ENCODE measurements around the gene BRF1. TPM values are rescaled to one million over a fixed set of nuclear protein-coding genes. Genes with fewer than 3 reads are reported as not detected.
A peak's percentile ranks its signal among the peaks of the same experiment; 100 is the strongest.

The BRF1 gene
- total RNA-seq, 1 donor = 28.8 TPM

DNA sequence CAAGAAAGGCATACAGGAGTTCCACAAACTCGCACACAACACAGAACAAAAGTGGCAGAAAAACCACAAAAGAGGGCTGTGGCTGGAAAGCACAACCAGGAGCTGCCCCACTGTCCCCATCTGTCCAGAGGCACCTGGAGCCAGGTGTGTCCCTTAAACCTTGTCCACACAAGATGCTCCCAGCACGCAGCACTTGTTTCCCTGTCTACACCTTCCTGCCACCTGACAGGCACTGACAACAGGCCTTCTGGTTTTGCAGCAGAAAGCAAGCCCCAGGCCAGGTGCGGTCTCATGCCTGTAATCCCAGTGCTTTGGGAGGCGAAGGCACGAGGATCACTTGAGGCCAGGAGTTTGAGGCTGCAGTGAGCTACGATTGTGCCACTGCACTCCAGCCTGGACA lies 48.9 kb downstream of the BRF1 start:
- TF ChIP-seq, protein P1, sequence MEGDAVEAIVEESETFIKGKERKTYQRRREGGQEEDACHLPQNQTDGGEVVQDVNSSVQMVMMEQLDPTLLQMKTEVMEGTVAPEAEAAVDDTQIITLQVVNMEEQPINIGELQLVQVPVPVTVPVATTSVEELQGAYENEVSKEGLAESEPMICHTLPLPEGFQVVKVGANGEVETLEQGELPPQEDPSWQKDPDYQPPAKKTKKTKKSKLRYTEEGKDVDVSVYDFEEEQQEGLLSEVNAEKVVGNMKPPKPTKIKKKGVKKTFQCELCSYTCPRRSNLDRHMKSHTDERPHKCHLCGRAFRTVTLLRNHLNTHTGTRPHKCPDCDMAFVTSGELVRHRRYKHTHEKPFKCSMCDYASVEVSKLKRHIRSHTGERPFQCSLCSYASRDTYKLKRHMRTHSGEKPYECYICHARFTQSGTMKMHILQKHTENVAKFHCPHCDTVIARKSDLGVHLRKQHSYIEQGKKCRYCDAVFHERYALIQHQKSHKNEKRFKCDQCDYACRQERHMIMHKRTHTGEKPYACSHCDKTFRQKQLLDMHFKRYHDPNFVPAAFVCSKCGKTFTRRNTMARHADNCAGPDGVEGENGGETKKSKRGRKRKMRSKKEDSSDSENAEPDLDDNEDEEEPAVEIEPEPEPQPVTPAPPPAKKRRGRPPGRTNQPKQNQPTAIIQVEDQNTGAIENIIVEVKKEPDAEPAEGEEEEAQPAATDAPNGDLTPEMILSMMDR (IDR thresholded peaks at IDR 0.05; ENCODE audit: insufficient read depth, low read length) = no peak
- no peak for DNase-seq (ENCODE audit: low read depth)
- no peak overlapping the region for H3K4me3 ChIP-seq (ENCODE audit: low read depth, low read length)

DNA sequence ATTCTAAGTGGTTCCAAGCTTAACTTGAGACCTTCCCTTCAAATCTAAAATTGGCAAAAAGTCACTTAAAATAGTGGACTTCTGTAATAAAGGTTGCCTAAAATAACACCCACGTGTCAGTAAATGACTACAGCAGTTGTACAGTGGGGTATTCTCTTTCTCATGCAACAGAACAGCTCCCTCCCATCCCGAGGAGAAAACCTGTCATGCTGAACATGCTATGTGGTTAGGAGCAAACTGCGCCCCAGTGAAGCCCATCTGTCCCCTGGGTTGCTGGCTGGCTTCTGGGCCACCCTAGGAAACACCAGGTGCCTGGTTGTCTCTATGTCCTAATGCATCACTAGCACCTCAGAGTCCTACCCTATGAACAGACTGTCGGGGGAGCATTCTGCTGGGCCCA lies 49.8 kb downstream of the BRF1 start:
- no peak for DNase-seq (ENCODE audit: low read depth)
- TF ChIP-seq, protein P1 (IDR thresholded peaks at IDR 0.05; ENCODE audit: insufficient read depth, low read length) = no peak
- H3K4me3 ChIP-seq (ENCODE audit: low read depth, low read length) = no peak overlapping the region

DNA sequence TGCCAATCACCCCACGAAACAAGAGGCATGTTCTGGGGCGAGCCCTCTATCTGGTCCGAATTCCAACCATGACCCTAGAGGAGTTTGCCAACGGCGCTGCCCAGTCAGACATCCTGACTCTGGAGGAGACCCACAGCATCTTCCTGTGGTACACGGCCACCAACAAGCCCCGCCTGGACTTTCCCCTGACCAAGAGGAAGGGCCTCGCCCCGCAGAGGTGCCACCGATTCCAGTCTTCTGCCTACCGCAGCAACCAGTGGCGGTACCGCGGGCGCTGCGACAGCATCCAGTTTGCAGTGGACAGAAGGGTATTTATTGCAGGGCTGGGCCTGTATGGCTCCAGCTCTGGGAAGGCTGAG lies 50.8 kb downstream of the BRF1 start:
- TF ChIP-seq, protein P1 (IDR thresholded peaks at IDR 0.05; ENCODE audit: insufficient read depth, low read length) = no peak
- no peak overlapping the region for H3K4me3 ChIP-seq (ENCODE audit: low read depth, low read length)
- DNase-seq (ENCODE audit: low read depth) = no peak

DNA sequence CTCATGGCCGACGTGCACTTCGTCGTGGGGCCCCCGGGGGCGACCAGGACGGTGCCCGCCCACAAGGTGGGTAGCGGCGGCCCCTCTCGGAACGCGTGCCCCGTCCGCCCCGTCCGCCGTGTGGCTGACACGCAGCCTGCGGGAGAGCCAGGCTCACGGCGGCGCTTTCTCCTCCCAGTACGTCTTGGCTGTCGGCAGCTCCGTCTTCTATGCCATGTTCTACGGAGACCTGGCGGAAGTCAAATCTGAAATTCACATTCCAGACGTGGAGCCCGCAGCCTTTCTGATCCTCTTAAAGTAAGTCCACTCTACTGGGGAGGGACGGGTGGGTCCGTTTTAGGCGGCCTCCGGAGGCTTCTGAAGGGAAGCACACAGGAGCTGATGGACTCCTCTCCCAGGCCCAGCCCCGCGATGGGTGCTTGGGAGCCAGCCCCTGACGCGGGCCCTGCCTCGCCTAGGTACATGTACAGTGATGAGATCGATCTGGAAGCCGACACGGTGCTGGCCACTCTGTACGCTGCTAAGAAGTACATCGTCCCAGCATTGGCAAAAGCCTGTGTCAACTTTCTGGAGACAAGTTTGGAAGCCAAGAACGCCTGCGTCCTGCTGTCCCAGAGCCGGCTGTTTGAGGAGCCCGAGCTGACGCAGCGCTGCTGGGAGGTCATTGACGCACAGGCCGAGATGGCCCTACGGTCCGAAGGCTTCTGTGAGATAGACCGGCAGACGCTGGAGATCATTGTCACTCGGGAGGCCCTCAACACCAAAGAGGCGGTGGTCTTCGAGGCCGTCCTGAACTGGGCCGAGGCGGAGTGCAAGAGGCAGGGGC lies 51.4 kb downstream of the BRF1 start:
- DNase-seq (ENCODE audit: low read depth) = peak; percentile 27
- peak overlapping the region; percentile 68 for H3K4me3 ChIP-seq (ENCODE audit: low read depth, low read length)
- TF ChIP-seq, protein P1 (IDR thresholded peaks at IDR 0.05; ENCODE audit: insufficient read depth, low read length) = no peak

DNA sequence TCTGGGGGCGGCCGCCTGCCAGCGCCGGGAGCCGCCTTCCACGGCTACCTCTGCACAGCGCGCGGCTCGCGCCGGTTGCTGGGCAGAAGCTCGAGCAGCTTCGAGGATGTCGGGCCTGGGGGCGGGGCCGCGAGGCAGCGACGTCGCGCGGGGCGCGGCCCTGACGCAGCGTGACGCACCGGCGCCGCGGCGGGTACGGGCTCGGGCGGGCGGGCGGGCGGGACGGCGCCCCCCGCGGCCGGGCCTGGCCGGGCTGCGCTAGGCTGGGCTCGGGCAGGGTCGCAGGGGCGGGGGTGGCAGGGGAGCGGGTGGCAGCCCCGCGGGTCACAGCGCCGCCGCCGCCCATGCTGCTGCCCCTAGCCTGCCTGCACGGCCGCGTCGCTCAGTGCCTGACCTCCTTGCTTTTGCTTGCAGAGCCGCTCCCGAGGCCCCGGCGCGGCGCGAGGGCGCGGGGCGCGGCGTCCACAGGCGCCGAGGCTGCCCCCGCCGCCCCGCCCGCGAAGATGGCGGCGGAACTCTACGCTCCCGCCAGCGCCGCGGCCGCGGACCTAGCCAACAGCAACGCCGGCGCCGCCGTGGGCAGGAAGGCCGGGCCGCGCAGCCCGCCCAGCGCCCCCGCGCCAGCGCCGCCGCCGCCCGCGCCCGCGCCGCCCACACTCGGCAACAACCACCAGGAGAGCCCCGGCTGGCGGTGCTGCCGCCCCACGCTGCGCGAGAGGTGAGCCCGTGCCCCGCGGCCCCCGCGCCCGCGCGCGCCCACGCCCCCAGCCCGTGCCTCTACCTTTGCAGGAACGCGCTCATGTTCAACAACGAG lies 52.2 kb downstream of the BRF1 start, which contains the start of gene BTBD6:
BTBD6 (plus strand) TSS at position 166 of the 814 bp plus-strand sequence; CDS start at position 345, 179 bp downstream.
- H3K4me3 ChIP-seq (ENCODE audit: low read depth, low read length) = peak within 1 kb of the TSS; percentile 74
- DNase-seq (ENCODE audit: low read depth) = peak; percentile 73
- TF ChIP-seq, protein P1 (IDR thresholded peaks at IDR 0.05; ENCODE audit: insufficient read depth, low read length) = no peak

DNA sequence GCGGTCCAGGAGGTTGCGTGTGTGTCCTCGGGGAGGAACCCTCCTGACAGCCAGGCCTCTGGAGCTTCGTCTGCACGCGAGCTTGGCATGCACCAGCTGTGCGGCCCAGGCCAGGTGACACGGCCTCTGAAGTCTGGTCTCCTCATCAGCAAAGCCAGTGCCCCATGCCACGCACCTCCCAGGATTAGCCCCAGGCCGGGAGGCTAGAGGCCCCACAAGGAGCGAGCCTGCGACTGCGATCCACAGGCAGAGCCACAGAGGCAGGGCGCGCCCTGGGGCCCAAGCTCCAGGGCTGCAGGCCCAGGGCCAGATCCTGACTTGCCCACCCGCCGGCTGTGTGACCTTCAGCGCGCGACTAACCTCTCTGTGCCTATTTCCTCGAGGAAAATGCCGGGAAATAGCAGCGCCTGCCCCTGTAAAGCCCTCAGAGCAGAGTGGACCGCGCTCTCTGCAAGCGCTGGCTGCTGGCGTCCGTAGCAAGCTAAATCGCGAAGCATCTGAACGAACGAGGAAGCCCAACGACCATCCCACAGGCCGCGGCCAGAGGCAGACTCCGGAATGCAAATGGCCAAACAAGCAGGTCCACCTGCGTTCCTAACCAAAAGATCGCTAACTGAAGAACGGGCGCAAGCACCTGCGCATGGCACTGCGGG lies 53.0 kb downstream of the BRF1 start:
- no peak for DNase-seq (ENCODE audit: low read depth)
- TF ChIP-seq, protein P1 (IDR thresholded peaks at IDR 0.05; ENCODE audit: insufficient read depth, low read length) = no peak
- H3K4me3 ChIP-seq (ENCODE audit: low read depth, low read length) = peak overlapping the region; percentile 74
